Loucy (cell line): ENCODE measurements around the gene ARL13B.

Experiments used
- H2AFZ ChIP-seq: fragments of 200-600 bp; sonication (generic); 2 replicates; pipeline ENCODE4 v1.6.0; 2016; ENCODE audit warnings: antibody characterized with exemption, mild to moderate bottlenecking, low read length, moderate library complexity
- H3F3A ChIP-seq: fragments of 200-600 bp; 2 replicates; pipeline ENCODE4 v1.6.0; 2016; ENCODE audit warnings: antibody characterized with exemption, low read depth, mild to moderate bottlenecking
- H3K27me3 ChIP-seq: fragments of 200-600 bp; sonication (generic); 2 replicates; pipeline ENCODE4 v1.6.1; 2014; ENCODE audit warnings: low read length, mild to moderate bottlenecking; ENCODE audit not compliant: insufficient read depth, poor library complexity, severe bottlenecking
- H3K36me3 ChIP-seq: fragments of 200-600 bp; sonication (generic); 2 replicates; pipeline ENCODE4 v1.6.1; 2016; ENCODE audit warnings: low read length; ENCODE audit not compliant: insufficient read depth
- H3K4me1 ChIP-seq: fragments of 200-600 bp; sonication (generic); 2 replicates; pipeline ENCODE4 v1.5.1; 2014; ENCODE audit warnings: low read length, mild to moderate bottlenecking; ENCODE audit not compliant: insufficient read depth, poor library complexity, severe bottlenecking
- H3K4me2 ChIP-seq: fragments of 200-600 bp; sonication (generic); 2 replicates; pipeline ENCODE4 v1.6.0; 2014; ENCODE audit warnings: antibody characterized with exemption, low read length, low read depth, mild to moderate bottlenecking; ENCODE audit not compliant: poor library complexity, severe bottlenecking
- H3K4me3 ChIP-seq: fragments of 200-600 bp; sonication (generic); 2 replicates; pipeline ENCODE4 v1.5.1; 2014; ENCODE audit warnings: low read length, mild to moderate bottlenecking, mixed read lengths; ENCODE audit not compliant: poor library complexity, severe bottlenecking
- H3K79me2 ChIP-seq: fragments of 200-600 bp; sonication (generic); 2 replicates; pipeline ENCODE4 v1.6.1; 2014; ENCODE audit warnings: low read length; ENCODE audit not compliant: insufficient read depth
- H3K9ac ChIP-seq: fragments of 200-600 bp; sonication (generic); 2 replicates; pipeline ENCODE4 v1.6.0; 2014; ENCODE audit warnings: mild to moderate bottlenecking, low read depth, low read length, moderate library complexity; ENCODE audit not compliant: poor library complexity, severe bottlenecking
- H3K9me2 ChIP-seq: fragments of 200-600 bp; sonication (generic); replicated peaks from 2 replicates; pipeline ENCODE4 v1.6.1; 2016; ENCODE audit warnings: low read depth, low read length, mixed read lengths
- H3K9me3 ChIP-seq: fragments of 200-600 bp; sonication (generic); 2 replicates; pipeline ENCODE4 v1.6.1; 2014; ENCODE audit warnings: mild to moderate bottlenecking, antibody characterized with exemption, low read length, low read depth; ENCODE audit not compliant: insufficient read depth
- H4K20me1 ChIP-seq: fragments of 200-600 bp; sonication (generic); 2 replicates; pipeline ENCODE4 v1.6.0; 2014; ENCODE audit warnings: antibody characterized with exemption, low read length, mild to moderate bottlenecking; ENCODE audit not compliant: insufficient read depth, poor library complexity, severe bottlenecking
- CTCF ChIP-seq: fragments of 200-600 bp; sonication (generic); conservative IDR thresholded peaks from 2 replicates; pipeline ENCODE4 v1.5.1; 2014; ENCODE audit warnings: mild to moderate bottlenecking, antibody characterized with exemption, low read length
- EZH2phosphoT487 ChIP-seq: fragments of 200-600 bp; IDR thresholded peaks from 2 replicates; pipeline ENCODE4 v1.6.1; 2018; ENCODE audit warnings: antibody characterized with exemption, mild to moderate bottlenecking, moderate library complexity, borderline replicate concordance

Gene ARL13B

GRCh38 chr3:93983408-93983807 is 3.5 kb downstream of the ARL13B start:
- H3K9me2 ChIP-seq = no peaks in the 10 kb centered on the region
- no peak overlapping the region for H2AFZ ChIP-seq
- peaks cover 30% of the 10 kb centered on the region for H3K4me1 ChIP-seq
- H3K4me3 ChIP-seq = peak overlapping the region; percentile 15
- H3K4me2 ChIP-seq = peak overlapping the region; percentile 90
- no peak overlapping the region for H3K9ac ChIP-seq
- H4K20me1 ChIP-seq = peaks cover 10% of the 10 kb centered on the region
- H3F3A ChIP-seq = peaks cover 3% of the 10 kb centered on the region; the same call in 1 of the 2 replicates
- H3K27me3 ChIP-seq = no peaks in the 10 kb centered on the region
- peaks cover 16% of the 10 kb centered on the region for H3K79me2 ChIP-seq
- TF ChIP-seq EZH2phosphoT487 (no peak), CTCF (no peak)
- H3K36me3 ChIP-seq = no peaks in the 10 kb centered on the region
- no peaks in the 10 kb centered on the region for H3K9me3 ChIP-seq

GRCh38 chr3:93984618-93985017 is 4.7 kb downstream of the ARL13B start:
- H3K27me3 ChIP-seq = no peaks in the 10 kb centered on the region
- TF ChIP-seq CTCF = no peak
- TF ChIP-seq EZH2phosphoT487 = no peak
- H3K36me3 ChIP-seq = no peaks in the 10 kb centered on the region
- H3F3A ChIP-seq = peaks cover 3% of the 10 kb centered on the region; the same call in 1 of the 2 replicates
- H2AFZ ChIP-seq = no peak overlapping the region
- H3K4me3 ChIP-seq = no peak overlapping the region
- H3K9me2 ChIP-seq = no peaks in the 10 kb centered on the region
- H3K9ac ChIP-seq = no peak overlapping the region
- H3K4me2 ChIP-seq = no peak overlapping the region
- peaks cover 16% of the 10 kb centered on the region for H3K79me2 ChIP-seq
- H4K20me1 ChIP-seq = peaks cover 10% of the 10 kb centered on the region
- peaks cover 27% of the 10 kb centered on the region for H3K4me1 ChIP-seq
- no peaks in the 10 kb centered on the region for H3K9me3 ChIP-seq

- Histone ChIP-seq H4K20me1 (no peaks in the 10 kb centered on the region), H3K36me3 (no peaks in the 10 kb centered on the region), H3K4me1 (peaks cover 4% of the 10 kb centered on the region), H3K79me2 (peaks cover 3% of the 10 kb centered on the region; the same call in 1 of the 2 replicates), H2AFZ (no peak overlapping the region), H3K4me3 (no peak overlapping the region), H3F3A (no peaks in the 10 kb centered on the region), H3K27me3 (no peaks in the 10 kb centered on the region), H3K9me3 (no peaks in the 10 kb centered on the region), H3K9ac (no peak overlapping the region), H3K4me2 (no peak overlapping the region), H3K9me2 (no peaks in the 10 kb centered on the region)
- no peak for TF ChIP-seq CTCF
- TF ChIP-seq EZH2phosphoT487 = no peak
Measured at GRCh38 chr3:93988283-93988682, 8.3 kb downstream of the ARL13B start.
